Activated CD8-positive, alpha-beta memory T cell treated with anti-CD3 and anti-CD28 coated beads, Interleukin-2, amount 50 U/mL, for 1 hour (primary cell): Measurements from ENCODE around the gene SLC6A12.
"Not testable (repeated sequence)": the region's sequence is repeated elsewhere in the genome, so short reads cannot be mapped to it uniquely, and the experiment has no call there.

Experiments
- DNase-seq: peaks from one replicate; pipeline ENCODE4 v3.0.0-alpha.2; 2020; ENCODE audit errors: extremely low read depth

Gene SLC6A12

GRCh38 chr12:197911-198695 lies 15.9 kb downstream of the SLC6A12 start:
- DNase-seq = no peak

GRCh38 chr12:197347-197746 lies 16.6 kb downstream of the SLC6A12 start:
- DNase-seq = no peak

GRCh38 chr12:196436-196835 lies 17.5 kb downstream of the SLC6A12 start:
- no peak for DNase-seq

GRCh38 chr12:195951-196350 lies 18.0 kb downstream of the SLC6A12 start:
- no peak for DNase-seq

GRCh38 chr12:195156-195555 lies 18.8 kb downstream of the SLC6A12 start:
- DNase-seq = no peak

- DNase-seq = no peak
Measured at GRCh38 chr12:194276-194675, 19.7 kb downstream of the SLC6A12 start.

- no peak for DNase-seq
Measured at GRCh38 chr12:193261-193660, 20.7 kb downstream of the SLC6A12 start.

GRCh38 chr12:191541-191940 lies 22.4 kb downstream of the SLC6A12 start:
- DNase-seq = no peak

GRCh38 chr12:190881-191280 lies 23.1 kb downstream of the SLC6A12 start:
- no peak for DNase-seq

GRCh38 chr12:189622-189962 lies 24.4 kb downstream of the SLC6A12 start:
- no peak for DNase-seq

GRCh38 chr12:188910-189621 lies 24.9 kb downstream of the SLC6A12 start:
- no peak for DNase-seq

GRCh38 chr12:187986-188909 lies 25.7 kb downstream of the SLC6A12 start:
- not testable (repeated sequence) for DNase-seq

- DNase-seq = no peak
Measured at GRCh38 chr12:186006-186625, 27.8 kb downstream of the SLC6A12 start.

- DNase-seq = no peak
Measured at GRCh38 chr12:185576-185955, 28.4 kb downstream of the SLC6A12 start.

- no peak for DNase-seq
Measured at GRCh38 chr12:184811-185575, 29.0 kb downstream of the SLC6A12 start.

- DNase-seq = no peak
Measured at GRCh38 chr12:182381-182892, 31.5 kb downstream of the SLC6A12 start.

- no peak for DNase-seq
Measured at GRCh38 chr12:181921-182320, 32.0 kb downstream of the SLC6A12 start.

- no peak for DNase-seq
Measured at GRCh38 chr12:180445-180844, 33.5 kb downstream of the SLC6A12 start.

- no peak for DNase-seq
Measured at GRCh38 chr12:179885-180284, 34.1 kb downstream of the SLC6A12 start.

- no peak for DNase-seq
Measured at GRCh38 chr12:179131-179884, 34.6 kb downstream of the SLC6A12 start.
